Stimulated activated naive B cell treated with anti-CD40 and anti-IgM and Interleukin-4, amounts not matched to agents 10 μg/mL and 1 μg/mL and 100 μg/mL, for 72 hours (primary cell): ENCODE measurements around the gene IL10.
"Not testable (repeated sequence)": the region's sequence is repeated elsewhere in the genome, so short reads cannot be mapped to it uniquely, and the experiment has no call there.

Experiments used
- ATAC-seq, 2 donors: fragments of 150-1000 bp; cut with Tn5 transposase; replicated peaks; 2 replicates each; pipeline ENCODE4 v1.10.0; 2021; ENCODE audit warnings: moderate library complexity in 1 of 2
- DNase-seq: peaks from one replicate; pipeline ENCODE4 v3.0.0; 2021
- H3K27ac Mint-ChIP-seq: one replicate; pipeline ENCODE4 v1.8.0; 2022; ENCODE audit warnings: mild to moderate bottlenecking, mixed read lengths
- H3K27me3 Mint-ChIP-seq, 2 donors: one replicate each; pipeline ENCODE4 v1.8.0; 2022; ENCODE audit warnings: mixed read lengths in 2 of 2
- H3K36me3 Mint-ChIP-seq, 2 donors: one replicate each; pipeline ENCODE4 v1.8.0; 2022; ENCODE audit warnings: mixed read lengths in 2 of 2, mild to moderate bottlenecking in 1 of 2
- H3K4me1 Mint-ChIP-seq, 2 donors: one replicate each; pipeline ENCODE4 v1.8.0; 2022; ENCODE audit warnings: mixed read lengths in 2 of 2, mild to moderate bottlenecking in 1 of 2
- H3K4me3 Mint-ChIP-seq, 2 donors: one replicate each; pipeline ENCODE4 v1.8.0; 2022; ENCODE audit warnings: mild to moderate bottlenecking in 2 of 2, mixed read lengths in 2 of 2, moderate library complexity in 1 of 2
- H3K9me3 Mint-ChIP-seq, 2 donors: one replicate each; pipeline ENCODE4 v1.8.0; 2022; ENCODE audit warnings: mixed read lengths in 2 of 2, mild to moderate bottlenecking in 1 of 2

The IL10 gene

DNA sequence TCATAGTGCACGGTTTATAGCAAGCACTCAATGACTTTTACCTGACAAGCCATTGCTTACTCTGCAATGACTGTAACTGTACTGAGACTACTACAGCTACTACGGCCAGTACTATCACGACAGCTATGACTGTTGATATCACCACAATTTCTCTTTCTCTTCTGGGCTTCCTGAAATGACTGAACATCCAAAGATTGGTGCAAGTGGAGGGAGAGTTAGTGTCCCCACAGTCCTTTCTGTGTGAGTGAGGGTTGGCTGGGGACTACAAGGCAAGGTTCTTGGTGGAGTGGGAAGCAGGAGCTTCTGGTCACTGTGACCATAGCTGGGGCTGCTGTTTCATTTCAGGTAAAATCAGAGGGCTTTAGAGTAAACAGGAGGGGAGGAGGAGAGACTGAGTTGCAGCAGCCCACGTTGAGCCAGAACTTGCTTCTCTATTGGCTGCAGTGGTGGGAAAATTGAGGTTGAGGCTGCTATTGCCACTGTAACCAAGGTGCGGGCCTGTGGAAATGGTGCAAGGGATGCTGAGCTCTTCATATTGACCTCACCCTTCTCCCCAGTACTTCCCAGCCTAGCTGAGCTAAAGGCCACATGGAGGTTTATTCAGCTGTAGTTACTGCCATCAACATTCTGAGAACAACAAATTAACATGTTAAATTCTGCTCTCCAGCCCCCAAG lies 14.1 kb upstream of the IL10 start:
- Mint-ChIP-seq H3K9me3 (peaks cover 0 to 2% of the 10 kb centered on the region in 2 donors), H3K4me1 (peaks cover 61 to 80% of the 10 kb centered on the region in 2 donors), H3K4me3 (peak overlapping the region in 1 of 2 donors; percentile 12), H3K27me3 (peaks cover 0 to 4% of the 10 kb centered on the region in 2 donors), H3K36me3 (no peaks in the 10 kb centered on the region), H3K27ac (no peak overlapping the region)
- peak; percentile 21 to 46 for ATAC-seq
- DNase-seq = no peak

DNA sequence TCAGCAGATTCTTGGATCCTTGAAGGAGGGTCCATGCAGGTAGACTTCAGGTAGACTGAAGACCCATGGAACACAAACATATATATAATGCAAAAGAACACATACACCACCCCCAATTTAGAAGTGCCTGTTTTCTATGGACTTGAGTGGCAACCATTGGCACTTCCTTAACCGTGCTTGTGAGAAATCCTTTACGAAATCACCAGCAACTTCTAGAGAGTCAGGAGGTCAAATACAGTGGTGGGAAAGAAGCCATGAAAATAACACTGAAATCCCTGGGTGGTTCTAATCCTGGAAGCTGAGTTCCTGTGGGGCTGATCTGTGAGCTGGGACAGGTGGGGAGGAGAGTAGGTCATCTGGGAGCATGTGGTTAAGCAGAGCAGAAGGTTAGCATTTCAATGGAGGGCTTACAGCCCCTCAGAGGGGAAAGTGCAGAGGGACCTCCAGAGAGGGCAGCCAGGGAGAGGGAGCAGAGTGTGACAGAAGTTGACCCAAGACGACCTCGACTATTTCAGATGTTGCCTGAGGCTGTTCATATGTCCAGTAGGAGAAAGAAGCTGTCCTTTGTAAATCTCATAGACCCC lies 13.0 kb upstream of the IL10 start:
- H3K4me1 Mint-ChIP-seq = peaks cover 55 to 69% of the 10 kb centered on the region in 2 donors
- H3K27me3 Mint-ChIP-seq = peaks cover 0 to 4% of the 10 kb centered on the region in 2 donors
- H3K4me3 Mint-ChIP-seq = no peak overlapping the region
- DNase-seq (no peak), ATAC-seq (no peak)
- peaks cover 0 to 2% of the 10 kb centered on the region in 2 donors for H3K9me3 Mint-ChIP-seq
- peak overlapping the region; percentile 80 for H3K27ac Mint-ChIP-seq
- H3K36me3 Mint-ChIP-seq = no peaks in the 10 kb centered on the region

DNA sequence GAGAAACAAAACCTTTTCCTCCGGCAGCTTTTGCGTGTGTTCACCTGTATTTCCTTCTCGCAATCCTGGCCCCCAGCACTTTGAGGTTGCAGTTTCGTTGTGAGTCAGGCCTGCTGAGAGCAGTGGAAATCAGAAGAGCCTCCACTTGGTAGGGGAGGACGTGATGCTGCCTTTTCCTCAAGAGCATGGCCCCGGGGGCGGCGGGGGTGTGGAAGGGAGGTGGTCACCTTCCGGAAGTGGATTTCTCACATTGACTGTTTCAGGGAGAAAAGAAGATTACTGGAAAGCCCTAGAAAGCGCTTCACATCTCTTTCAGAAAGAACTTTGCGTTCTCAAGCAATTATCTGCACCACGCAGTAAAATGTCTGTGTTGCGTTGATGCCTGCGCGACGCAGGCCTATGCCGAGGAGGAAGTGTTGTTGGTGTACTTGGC lies 12.2 kb upstream of the IL10 start:
- Mint-ChIP-seq H3K4me3 (peak overlapping the region; percentile 49 to 61), H3K27ac (peak overlapping the region; percentile 87), H3K27me3 (peaks cover 0 to 4% of the 10 kb centered on the region in 2 donors), H3K9me3 (peaks cover 0 to 2% of the 10 kb centered on the region in 2 donors), H3K4me1 (peaks cover 48 to 61% of the 10 kb centered on the region in 2 donors), H3K36me3 (no peaks in the 10 kb centered on the region)
- ATAC-seq = peak; percentile 53 to 62
- DNase-seq = no peak

DNA sequence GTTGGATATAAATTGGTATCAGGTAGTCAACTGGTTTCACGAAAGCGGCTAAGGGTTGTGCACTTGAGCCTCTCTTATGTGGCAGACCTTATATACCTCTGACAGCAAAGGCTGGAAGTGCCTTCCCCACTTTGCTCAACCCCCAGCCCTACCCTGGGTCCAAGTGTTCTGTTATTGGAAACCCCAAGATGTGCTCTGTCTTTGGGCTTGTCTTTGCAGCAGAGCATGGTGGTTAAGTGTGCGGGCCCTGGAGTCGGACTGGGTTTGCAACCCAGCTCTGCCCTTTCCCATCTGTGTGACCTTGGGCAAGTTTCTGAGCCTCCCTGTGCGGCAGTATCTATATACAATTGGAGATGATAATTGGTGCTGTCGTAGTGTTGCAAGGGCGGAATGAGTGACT lies 11.2 kb upstream of the IL10 start:
- H3K9me3 Mint-ChIP-seq = peaks cover 0 to 2% of the 10 kb centered on the region in 2 donors
- H3K4me1 Mint-ChIP-seq = peaks cover 44 to 55% of the 10 kb centered on the region in 2 donors
- no peaks in the 10 kb centered on the region for H3K36me3 Mint-ChIP-seq
- peak overlapping the region; percentile 27 for H3K27ac Mint-ChIP-seq
- ATAC-seq (no peak), DNase-seq (no peak)
- H3K27me3 Mint-ChIP-seq = peaks cover 0 to 4% of the 10 kb centered on the region in 2 donors
- H3K4me3 Mint-ChIP-seq = no peak overlapping the region

DNA sequence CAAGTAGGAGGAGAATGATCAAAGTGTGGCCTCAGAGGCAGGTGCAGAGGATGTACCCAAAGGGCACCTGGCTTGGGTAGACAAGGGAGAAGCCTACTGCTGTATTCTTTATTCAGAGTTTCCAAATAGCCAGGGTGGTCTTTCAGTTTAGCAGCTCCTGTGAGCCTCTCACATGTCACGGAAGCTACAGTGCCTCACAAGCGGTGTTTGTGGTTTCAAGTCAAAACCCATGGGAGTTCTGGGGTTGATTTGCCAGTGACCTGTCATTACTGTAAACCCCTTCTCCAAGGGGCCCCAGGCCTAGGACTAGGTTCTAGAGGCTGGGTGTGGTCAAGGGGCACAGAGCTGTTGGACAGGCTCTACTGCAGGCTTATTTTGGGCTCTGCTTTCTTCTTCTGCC lies 10.2 kb upstream of the IL10 start:
- DNase-seq (peak; percentile 69), ATAC-seq (peak; percentile 83)
- Mint-ChIP-seq H3K27ac (no peak overlapping the region), H3K9me3 (peaks cover 0 to 2% of the 10 kb centered on the region in 2 donors), H3K4me1 (peaks cover 39 to 49% of the 10 kb centered on the region in 2 donors), H3K36me3 (no peaks in the 10 kb centered on the region), H3K27me3 (no peaks in the 10 kb centered on the region), H3K4me3 (no peak overlapping the region)

DNA sequence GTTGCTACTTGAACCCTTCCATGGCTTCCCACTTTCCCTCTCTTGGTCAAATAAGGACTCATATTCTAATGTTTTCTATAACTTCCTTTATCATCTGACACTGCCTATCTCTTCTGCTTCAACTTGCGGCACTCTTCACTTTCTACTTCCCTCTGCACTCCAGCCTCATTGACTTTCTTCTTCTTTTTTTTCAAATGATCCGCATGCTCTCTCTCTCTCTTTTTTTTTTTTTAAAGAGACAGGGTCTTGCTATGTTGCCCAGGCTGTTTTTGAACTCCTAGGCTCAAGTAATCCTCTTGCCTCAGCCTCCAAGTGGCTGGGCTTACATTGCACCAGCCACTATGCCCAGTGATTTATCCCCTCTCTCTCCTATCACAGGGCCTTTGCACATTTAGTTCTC lies 7.3 kb upstream of the IL10 start:
- DNase-seq (no peak), ATAC-seq (peak; percentile 21 to 27)
- no peaks in the 10 kb centered on the region for H3K27me3 Mint-ChIP-seq
- H3K9me3 Mint-ChIP-seq = no peaks in the 10 kb centered on the region
- no peak overlapping the region for H3K4me3 Mint-ChIP-seq
- no peak overlapping the region for H3K27ac Mint-ChIP-seq
- no peaks in the 10 kb centered on the region for H3K36me3 Mint-ChIP-seq
- H3K4me1 Mint-ChIP-seq = peaks cover 23 to 33% of the 10 kb centered on the region in 2 donors

DNA sequence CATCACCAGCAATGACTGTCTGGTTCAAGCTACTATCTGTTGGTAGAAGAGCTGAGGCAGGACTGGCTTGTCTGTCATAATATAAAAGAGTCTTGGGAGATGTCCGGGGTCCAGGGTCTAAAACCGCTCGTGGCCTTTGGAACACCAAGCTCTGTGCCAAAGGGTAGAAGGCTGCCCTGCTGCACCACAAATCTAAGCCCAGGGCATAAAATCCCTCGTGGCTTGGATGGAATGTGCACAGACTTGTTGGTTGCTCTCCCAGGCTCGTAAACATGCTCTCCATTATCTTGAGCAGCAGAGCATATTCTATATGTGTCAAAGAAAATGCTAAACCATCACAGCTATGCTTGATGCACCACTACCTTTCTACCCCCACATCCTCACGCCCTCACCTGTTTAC lies 6.6 kb upstream of the IL10 start:
- not testable (repeated sequence) for H3K9me3 Mint-ChIP-seq, H3K27ac Mint-ChIP-seq, H3K4me3 Mint-ChIP-seq, H3K27me3 Mint-ChIP-seq, DNase-seq, H3K36me3 Mint-ChIP-seq, ATAC-seq
- H3K4me1 Mint-ChIP-seq = peaks cover 23 to 33% of the 10 kb centered on the region in 2 donors

DNA sequence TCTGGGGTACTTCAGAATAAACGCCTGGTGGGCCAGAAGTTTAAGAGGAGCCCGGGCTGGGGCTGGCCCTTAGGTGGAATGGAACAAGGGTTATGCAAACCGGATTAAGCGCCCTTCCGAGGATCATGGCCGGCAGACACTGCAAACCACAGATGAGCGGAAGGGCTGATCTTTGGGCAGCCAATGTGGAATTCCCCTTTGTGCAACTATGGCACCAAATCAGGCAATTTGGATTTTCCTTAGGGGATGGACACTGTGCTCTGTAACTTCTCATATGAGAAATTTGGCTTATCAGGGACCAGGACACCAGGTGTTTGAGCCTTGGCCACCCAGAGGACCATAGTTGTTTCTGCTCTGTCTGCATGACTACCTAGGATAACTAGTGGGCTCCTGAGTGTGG lies 5.7 kb upstream of the IL10 start:
- DNase-seq (no peak), ATAC-seq (no peak)
- Mint-ChIP-seq H3K9me3 (no peaks in the 10 kb centered on the region), H3K27me3 (no peaks in the 10 kb centered on the region), H3K36me3 (no peaks in the 10 kb centered on the region), H3K27ac (no peak overlapping the region), H3K4me1 (peaks cover 25 to 36% of the 10 kb centered on the region in 2 donors), H3K4me3 (no peak overlapping the region)

DNA sequence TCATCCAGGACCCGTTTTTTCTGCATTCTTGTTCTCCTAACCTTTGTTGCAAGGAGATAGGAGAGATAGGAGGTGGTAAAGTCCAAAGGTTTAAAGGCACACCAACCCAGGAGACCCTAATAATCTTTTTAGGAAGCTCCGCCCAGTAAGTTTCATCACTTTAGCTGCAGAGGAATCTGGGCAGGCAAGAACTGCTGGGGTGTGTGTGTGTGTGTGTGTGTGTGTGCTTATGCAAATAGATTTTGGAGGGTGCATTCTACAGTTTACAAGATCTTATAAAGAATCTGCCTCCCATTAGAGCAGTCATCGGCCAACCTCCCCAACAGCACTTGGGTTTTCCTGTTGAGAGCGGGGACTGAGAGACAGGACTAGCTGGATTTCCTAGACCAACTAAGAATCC lies 3.9 kb upstream of the IL10 start:
- no peak for ATAC-seq
- Mint-ChIP-seq H3K36me3 (no peaks in the 10 kb centered on the region), H3K9me3 (no peaks in the 10 kb centered on the region), H3K27ac (no peak overlapping the region), H3K4me3 (no peak overlapping the region), H3K27me3 (no peaks in the 10 kb centered on the region), H3K4me1 (peaks cover 29 to 43% of the 10 kb centered on the region in 2 donors)
- no peak for DNase-seq

DNA sequence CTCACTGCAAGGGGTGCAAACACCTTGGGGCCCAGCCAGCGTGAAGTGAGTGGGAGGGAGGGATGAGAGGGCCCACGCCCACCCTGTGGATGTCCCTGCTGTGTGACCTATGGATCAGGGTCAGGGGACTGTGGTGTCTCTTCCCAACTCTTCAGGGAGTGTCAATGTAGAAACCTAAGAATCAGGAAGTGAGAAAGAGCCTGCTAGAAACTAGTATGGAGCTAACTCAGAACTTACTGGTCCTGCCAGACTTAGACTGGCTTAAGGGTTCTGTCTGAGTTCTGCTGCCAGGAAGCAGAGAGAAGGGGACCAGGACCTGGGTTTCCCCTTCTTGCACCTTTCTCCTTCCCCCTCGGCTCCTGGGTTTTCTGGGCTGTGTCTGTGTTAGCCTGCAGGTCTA lies 1.8 kb upstream of the IL10 start:
- ATAC-seq = peak; percentile 61 to 64
- no peak for DNase-seq
- H3K4me1 Mint-ChIP-seq = peaks cover 47 to 64% of the 10 kb centered on the region in 2 donors
- no peaks in the 10 kb centered on the region for H3K9me3 Mint-ChIP-seq
- no peaks in the 10 kb centered on the region for H3K27me3 Mint-ChIP-seq
- H3K27ac Mint-ChIP-seq = no peak overlapping the region
- H3K36me3 Mint-ChIP-seq = no peaks in the 10 kb centered on the region
- no peak overlapping the region for H3K4me3 Mint-ChIP-seq

DNA sequence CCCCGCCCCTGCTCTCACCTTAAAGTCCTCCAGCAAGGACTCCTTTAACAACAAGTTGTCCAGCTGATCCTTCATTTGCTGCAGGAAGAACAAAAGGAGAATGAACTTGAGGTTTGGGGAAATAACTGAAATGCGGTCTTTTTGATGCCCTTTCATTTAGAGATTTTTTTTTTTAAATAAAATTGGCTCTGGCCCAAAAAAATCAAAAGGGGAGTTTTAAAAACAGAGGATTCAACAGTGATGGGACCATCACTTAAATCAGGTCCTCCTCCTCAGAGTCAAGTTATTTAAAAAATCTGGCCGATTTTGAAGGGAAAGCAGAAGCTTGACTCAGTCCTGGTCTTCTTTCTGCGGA lies 979 bp downstream of the IL10 start:
- Mint-ChIP-seq H3K4me3 (peak overlapping the region; percentile 52 to 67), H3K9me3 (no peaks in the 10 kb centered on the region), H3K4me1 (peaks cover 66 to 89% of the 10 kb centered on the region in 2 donors), H3K27me3 (no peaks in the 10 kb centered on the region), H3K27ac (peak overlapping the region; percentile 78), H3K36me3 (no peaks in the 10 kb centered on the region)
- no peak for ATAC-seq
- no peak for DNase-seq

DNA sequence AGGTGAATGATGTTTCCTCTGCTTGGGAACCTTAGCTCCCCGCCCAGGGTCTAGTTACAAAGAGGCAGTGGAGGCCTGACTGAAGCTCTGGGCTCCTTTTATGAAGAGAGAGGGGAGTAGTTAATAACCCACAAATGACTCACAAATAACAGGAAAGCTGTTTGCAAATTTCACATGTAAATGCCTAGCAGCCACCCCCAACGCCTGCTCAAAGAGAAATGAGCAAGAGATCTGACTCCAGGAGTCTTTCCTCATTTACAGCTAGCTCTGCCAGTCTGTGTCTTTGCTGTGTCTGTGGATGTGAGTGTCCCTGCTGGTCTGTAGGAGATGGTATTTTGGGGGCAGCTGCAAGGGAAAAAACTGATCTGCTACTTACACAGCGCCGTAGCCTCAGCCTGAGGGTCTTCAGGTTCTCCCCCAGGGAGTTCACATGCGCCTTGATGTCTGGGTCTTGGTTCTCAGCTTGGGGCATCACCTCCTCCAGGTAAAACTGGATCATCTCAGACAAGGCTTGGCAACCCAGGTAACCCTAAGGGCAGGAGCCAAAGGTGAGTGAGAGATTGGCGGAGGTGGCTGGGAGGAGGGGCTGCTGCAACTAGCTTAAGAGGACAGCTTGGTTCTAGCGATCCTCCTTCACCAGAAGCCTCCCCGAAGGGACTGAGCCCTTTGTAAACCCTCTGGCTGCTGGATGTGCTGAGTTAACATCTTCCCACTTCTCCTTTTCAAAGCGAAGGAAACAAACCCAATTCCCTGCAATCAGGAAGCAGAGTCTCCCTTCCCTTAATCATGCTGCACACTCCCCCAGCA lies 1.6 kb downstream of the IL10 start, which contains the start of gene IL19:
TSS of gene IL19 (plus strand) at position 243 of the 807 bp plus-strand sequence. CDS start 65,890 bp downstream, outside the sequence.
- ATAC-seq = peak in 1 of 2 donors; percentile 12
- peak within 1 kb of the TSS; percentile 52 to 67 for H3K4me3 Mint-ChIP-seq
- no peaks in the 10 kb centered on the region for H3K27me3 Mint-ChIP-seq
- no peaks in the 10 kb centered on the region for H3K36me3 Mint-ChIP-seq
- no peaks in the 10 kb centered on the region for H3K9me3 Mint-ChIP-seq
- H3K27ac Mint-ChIP-seq = peak within 1 kb of the TSS; percentile 78
- DNase-seq = no peak
- peaks cover 70 to 95% of the 10 kb centered on the region in 2 donors for H3K4me1 Mint-ChIP-seq

DNA sequence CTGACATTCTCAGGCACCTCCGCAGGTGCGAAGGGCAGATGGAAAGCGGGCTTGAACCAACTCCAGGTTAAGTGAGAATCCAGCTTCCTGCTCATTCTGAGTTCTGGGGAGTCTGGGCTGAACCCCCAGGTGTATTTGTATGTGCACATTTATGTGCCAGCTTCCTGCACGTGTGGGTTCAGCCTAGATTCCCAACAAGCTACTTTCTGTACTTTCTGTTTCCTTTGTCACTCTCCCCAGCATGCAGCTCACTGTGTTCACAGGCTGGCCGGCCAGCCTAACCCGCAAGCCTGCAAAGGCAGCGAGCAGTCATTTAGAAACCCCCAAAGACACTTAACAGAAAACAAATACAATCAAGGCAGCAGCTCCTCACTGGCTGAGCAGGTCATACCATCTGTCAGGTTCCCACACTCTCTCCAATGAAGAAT lies 3.0 kb downstream of the IL10 start:
- Mint-ChIP-seq H3K9me3 (no peaks in the 10 kb centered on the region), H3K4me1 (peaks cover 66 to 84% of the 10 kb centered on the region in 2 donors)
- ATAC-seq = peak; percentile 67 to 72

DNA sequence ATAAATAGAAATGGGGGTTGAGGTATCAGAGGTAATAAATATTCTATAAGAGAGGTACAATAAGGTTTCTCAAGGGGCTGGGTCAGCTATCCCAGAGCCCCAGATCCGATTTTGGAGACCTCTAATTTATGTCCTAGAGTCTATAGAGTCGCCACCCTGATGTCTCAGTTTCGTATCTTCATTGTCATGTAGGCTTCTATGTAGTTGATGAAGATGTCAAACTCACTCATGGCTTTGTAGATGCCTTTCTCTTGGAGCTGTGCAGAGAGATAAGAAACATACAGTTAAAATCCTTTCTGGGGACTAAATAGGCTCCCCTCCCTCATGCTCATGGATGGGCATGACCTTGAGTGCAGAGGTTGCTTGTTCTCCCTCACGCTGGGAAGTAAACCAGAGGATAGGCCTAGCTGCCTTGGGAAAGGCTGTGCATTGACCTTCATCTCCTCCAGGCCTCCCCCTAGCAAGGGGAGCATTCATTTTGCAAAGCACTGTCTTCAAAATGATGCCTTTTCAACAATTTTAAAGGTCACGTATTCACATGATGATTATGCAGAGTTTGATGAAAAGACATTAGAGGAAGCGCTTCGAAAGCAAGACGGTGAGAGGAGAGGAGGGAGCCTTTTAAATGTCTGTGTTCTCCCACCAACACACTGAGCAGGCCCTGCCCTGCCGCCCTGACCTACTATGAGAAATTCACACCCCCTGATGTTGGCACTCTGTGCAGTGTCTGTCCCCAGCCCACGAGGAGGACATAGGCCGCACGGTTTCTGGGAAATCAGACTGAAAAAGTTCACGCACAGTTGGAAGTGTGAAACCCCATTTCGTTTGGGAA lies 3.6 kb downstream of the IL10 start:
- Mint-ChIP-seq H3K36me3 (no peaks in the 10 kb centered on the region), H3K4me3 (peak overlapping the region in 1 of 2 donors; percentile 16)
- no peak for ATAC-seq

More for the DNA sequence above, 3.0 kb downstream of the IL10 start:
- H3K27ac Mint-ChIP-seq = peak overlapping the region; percentile 75
- peak overlapping the region; percentile 16 to 26 for H3K4me3 Mint-ChIP-seq
- no peaks in the 10 kb centered on the region for H3K27me3 Mint-ChIP-seq
- no peak for DNase-seq
- no peaks in the 10 kb centered on the region for H3K36me3 Mint-ChIP-seq

More for the DNA sequence above, 3.6 kb downstream of the IL10 start:
- no peak for DNase-seq
- Mint-ChIP-seq H3K9me3 (no peaks in the 10 kb centered on the region), H3K27ac (peak overlapping the region; percentile 75), H3K4me1 (peaks cover 61 to 78% of the 10 kb centered on the region in 2 donors), H3K27me3 (no peaks in the 10 kb centered on the region)
